Left kidney (tissue), 2 donors: Measurements from ENCODE around the gene CAMK2D. TPM values are rescaled to one million over a fixed set of nuclear protein-coding genes. Genes with fewer than 3 reads are reported as not detected.
"Not testable (repeated sequence)": the region's sequence is repeated elsewhere in the genome, so short reads cannot be mapped to it uniquely, and the experiment has no call there.

Source experiments
- DNase-seq: peaks from one replicate; pipeline ENCODE4 v3.0.0-alpha.2; 2013
- polyA plus RNA-seq: library from polyadenylated mRNA; unstranded; fragments of 120-200 nt; gene quantifications from one replicate; pipeline ENCODE4 v1.2.1, GENCODE V29; 2013; ENCODE audit not compliant: insufficient read length

Gene CAMK2D
- polyA plus RNA-seq, 1 donor = 89.0 TPM

DNA sequence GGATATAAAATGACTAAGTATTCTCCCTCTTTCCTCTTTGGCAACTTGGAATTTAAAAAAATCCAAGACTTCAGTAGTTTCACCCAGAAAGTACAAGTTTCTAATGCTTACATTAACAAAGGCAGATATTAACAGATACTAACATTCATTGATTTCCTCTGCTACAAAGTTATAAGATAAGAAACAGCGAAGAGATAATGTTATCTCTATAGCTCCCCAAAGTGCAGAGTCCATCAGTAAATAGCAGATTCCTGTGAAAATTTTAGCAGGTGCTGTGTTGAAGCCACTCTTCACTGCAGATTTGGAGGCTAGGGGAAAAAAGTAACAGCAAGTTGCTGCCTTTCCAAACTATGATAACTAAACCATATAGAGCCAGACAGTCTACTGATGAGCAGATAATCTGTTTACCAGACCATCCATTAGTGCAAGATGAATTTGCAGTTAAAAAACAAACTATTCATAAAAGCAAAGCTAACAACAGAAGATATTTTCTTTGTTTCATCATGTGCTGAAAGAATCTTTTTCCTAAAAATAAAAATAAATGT lies 3.3 kb upstream of the CAMK2D start:
- DNase-seq = no peak

DNA sequence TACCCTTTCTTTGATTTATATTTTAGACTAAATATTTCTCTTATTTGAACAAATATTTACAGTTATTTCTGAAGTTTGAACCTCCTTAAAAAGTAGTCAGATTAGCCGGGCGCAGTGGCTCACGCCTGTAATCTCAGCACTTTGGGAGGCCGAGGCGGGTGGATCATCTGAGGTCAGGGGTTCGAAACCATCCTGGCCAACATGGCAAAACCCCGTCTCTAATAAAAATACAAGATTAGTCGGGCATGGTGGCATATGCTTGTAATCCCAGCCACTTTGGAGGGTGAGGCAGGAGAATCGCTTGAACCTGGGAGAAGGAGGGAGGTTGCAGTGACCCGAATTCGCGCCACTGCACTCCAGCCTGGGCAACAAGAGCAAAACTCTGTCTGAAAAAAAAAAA lies 2.4 kb upstream of the CAMK2D start:
- not testable (repeated sequence) for DNase-seq

DNA sequence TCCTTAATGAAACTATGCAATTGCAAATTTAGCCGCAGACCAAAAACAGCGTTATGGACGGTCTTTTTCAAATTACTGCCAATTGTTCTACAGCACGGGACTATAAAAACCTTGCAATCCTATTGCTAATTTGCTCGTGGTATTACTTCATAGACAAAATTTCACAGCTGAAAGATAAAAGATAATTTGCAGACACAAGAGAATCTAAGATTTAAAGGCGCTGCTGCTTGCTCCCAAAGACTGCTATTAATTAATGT lies 1.4 kb upstream of the CAMK2D start:
- no peak for DNase-seq

DNA sequence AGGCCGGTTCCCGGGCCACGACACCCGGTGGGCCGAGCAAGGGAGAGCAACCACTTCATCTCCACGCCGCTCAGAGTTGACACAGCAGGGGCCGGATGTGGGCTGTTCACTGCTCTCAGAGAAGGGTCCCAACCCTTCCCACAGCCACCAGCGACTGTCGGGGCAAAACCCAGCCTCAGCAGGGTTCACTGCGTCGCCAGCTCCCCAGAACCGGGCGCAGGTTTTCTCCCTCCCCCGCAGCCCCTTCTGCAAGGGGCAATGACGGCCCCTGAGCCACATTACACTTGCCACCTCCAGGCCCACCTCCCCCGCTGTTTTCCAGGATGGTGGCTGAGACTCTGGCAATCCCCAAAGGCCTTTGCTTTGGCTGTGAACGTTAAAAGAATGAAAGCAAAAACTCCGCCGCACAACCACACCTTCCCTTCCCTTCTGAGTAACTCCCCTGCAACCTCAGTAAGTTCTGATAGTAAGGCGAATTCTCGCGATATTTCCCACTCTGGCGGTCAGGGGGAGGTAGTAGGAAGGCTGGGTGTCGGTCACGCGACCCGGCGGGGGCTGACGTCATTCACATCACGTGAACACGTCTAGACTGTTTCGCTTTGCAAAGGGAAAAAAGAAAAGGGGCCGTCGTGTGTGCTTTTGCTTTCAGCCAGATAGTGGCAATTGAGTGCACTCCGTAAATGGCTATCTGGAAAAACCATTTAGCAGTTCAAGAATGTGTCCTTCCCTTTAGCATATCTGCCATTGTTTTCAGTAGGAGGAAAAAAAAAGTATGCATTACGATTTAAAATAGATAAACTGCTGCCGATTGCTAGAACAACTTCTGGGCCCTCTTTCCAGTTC lies 869 bp upstream of the CAMK2D start:
- peak; percentile 100 for DNase-seq

DNA sequence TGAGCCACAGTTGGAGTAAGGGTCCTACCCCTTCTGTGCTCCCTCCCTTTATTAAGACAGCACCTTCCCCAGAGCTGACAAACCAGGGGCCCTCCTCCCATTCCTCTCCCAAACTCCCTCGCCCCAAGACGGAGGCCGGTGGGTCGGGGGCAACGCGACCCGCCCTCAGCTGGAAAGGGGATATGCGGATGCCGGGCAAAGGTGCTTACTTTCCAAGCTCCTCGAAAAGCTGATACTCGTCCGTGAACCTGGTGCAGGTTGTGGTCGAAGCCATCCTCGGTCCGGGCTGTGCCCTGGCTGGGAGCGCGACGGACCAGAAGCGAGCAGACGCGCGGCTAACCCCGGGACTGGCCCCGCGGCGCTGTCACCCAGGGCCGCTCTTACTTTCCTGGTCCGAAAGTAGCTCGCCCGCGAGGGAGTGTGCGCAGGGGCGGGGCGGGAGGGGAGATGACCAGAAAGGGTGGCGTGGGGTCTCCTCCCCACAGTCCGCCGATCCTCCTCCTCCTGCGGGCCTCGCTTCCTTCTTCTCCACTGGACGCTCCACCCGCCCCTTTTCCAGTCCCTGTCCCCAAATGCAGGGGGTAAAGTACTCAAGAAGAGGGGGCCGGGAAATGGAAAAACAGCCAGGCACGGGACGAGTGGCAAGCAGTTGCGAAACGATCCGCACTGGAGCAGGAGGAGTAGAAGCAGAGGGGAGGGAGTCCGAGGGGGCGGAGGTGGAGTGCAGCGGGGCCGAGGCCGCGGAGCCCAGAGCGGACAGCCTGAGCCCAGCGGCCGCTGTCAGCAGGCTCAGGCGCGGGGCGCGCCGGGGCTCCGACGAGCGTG lies 531 bp downstream of the CAMK2D start:
- peak; percentile 52 for DNase-seq

DNA sequence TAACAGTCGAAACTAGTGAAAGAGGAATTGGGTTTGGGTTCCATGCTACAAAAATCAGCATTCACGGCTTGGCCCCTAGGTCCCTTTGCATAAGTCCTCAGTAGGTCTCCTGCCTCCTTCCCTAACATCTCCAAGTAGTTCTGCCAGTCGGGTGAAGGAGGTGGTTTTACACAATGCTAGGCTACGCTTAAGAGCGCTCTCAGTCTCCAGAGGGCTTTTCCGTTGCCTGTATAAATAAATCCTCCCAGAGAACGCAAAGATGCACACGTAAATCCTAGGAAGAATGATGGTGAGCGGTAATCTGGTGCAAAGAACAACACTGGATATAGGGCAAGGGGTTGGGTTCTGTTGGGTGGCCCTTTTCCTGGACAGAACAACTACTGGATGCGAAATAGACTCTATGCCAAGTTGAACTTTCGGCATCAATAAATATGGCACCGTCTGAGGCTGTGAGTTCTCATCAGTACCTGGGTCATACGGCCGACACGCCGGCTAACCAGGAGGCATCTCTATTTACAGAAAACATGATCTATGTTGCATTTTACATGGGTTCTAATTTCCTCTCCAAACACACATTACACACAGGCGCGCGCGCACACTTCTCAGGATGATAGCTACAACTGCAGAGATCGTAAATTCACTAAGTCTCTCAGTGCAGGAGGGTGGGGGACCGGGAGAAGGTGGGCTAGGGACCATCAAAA lies 1.3 kb downstream of the CAMK2D start:
- DNase-seq = peak; percentile 59

DNA sequence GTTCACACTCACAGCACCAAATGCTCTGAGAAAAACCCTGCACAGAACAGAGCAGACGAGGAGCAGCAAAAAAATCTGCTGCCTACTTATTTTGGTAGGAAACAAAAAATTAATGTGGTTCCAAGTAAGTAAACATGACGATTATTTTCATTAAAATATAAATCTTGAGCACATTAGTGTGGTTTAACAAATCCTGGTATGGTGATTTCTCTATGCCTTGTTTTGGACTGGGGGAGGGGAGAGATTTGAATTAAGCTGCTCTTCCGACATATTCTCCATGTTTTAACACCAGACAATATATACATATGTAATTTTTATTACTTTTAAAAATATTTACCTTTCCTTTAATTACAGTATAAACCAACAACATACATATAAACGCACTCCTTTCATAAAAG lies 1.8 kb downstream of the CAMK2D start:
- peak; percentile 26 for DNase-seq

DNA sequence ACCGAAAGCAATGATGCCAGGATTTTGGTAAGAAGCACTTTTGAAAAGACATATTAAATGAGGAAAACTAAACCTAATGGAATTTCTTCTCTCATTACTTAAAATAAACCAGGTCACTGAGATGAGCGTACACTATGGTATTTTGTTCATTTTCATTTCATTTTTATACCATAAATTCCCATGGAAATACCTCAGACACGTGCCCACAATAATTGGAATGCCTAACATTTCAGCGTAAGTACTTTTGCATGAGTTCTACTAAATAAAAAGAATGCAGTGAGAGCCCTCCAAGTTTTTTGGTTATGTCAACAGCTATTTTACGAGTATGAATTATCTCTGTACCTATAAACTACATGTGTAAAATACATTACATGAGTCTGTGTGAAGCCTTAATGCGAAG lies 3.2 kb downstream of the CAMK2D start:
- DNase-seq = no peak

DNA sequence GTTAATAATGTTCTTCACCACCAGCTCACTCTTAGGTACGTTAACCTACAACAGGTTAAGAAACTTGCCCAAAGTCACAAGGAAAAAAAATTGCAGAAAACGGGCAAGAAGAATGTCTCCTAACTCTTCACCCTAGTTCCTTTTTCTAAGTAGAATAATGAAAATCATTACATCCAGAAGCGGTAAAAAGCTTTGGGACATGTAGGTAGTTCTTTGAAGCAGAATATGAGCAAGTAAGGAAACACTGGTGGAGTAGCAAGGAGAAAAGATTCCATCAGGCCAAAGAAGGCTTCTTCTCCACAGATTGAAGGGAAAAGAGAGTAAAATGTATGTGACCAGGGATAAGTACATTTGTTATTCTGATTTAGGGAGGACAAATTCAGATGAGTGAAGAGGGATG lies 4.1 kb downstream of the CAMK2D start:
- no peak for DNase-seq

DNA sequence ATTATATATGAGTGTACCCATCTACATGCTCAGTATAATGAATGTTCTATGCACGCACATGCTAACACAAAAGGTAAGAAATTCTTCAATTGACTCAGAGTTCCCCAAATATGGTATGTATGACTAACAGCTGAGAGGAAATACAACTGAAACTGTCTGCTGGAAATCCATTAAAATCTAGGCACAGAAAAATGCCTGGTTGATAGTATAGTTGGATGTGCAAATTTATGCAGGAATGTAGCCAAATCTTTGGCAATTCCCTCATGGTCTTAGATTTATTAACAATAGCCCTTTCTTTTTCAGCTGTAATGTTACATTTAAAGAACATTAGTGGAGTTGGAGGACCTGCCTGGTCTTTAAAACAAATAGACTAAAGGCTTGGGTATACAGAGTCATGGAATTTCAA lies 5.5 kb downstream of the CAMK2D start:
- DNase-seq = no peak

DNA sequence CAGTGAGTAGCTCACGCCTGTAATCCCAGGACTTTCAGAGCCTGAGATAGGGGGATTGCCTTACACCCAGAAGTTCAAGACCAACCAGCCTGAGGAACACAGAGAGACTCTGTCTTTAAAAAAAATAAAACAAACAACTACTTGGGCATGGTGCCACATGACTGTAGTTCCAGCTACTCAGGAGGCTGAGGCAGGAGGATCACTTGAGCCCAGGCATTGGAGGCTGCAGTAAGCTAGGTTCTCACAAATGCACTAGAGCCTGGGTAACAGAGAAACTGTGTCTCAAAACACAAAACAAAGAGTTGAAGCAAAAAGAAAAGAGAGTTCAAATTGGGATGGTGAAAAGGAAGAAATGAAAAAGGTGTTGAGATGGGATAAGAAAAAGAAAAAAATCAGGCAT lies 10.8 kb downstream of the CAMK2D start:
- no peak for DNase-seq

DNA sequence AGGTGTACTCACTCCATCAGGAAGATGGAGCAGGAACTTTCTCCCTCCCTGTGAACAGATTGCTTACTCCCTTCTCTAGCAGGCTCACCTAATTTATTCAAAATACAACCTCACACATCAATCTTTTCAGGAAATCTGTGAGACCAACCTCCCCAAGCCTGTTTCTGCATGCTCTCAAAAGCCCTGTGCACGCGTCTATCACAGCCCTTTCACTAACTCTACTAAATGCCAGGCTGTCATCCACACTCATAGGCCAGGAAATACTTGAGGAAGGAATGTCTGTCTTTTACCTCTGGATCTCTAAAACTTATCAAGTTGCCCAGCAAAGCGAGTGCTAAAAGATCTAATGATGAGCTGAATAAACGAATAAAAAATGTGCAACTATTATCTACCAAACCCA lies 11.2 kb downstream of the CAMK2D start:
- DNase-seq = no peak

DNA sequence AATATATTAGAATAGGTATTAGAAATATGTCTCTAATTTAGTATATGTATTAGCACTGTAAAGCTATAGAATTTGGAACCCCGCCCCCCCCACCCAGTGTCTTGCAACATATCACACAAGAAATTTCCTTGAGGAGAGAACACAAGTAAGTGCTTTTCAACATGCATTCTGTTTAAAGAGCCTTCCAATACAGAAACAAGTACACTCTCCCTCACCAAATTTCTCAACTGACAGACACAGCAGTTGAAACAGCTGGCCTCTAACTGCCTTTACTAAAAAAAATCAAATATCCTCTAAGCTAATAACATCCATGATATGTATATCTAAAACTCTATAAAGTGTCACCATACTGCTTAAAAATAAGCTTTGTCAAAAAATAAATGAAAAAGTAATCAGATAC lies 12.4 kb downstream of the CAMK2D start:
- DNase-seq = no peak

DNA sequence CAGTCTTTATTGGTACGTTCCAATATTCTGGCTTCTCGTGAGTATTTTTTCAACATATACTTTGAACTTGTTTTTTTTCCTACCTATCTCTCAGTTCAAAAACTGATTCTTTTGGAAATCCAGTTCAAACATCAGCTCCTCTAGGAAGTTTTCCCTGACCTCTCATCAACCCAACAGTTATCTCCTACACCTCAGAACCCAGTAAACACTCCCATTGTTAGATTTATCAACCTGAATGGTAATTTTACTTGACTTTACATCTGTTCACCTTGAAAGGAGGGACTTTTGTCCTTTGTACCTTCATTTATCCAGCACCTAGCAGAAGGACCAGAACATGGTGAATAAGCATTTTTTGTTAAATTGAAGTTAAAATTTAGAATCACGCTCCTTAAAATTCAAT lies 13.6 kb downstream of the CAMK2D start:
- no peak for DNase-seq

DNA sequence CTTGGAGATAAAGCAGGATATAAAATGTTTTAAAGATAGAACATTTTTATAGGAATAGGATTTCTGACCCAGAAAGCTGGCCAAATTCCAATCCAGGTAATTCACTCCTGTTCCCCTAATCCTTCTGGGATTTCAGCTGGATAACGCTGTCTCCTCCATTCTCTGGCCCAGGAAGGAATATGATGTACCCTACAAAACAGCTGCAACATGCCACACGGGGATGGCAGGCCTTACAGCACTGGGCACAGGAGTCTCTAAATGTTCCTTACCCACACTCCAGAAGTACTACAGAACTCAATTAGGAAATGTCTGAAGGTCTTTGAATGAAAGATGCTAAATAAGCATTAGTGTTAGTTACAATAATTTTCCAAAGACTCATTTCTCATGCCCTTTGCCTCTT lies 15.8 kb downstream of the CAMK2D start:
- DNase-seq = no peak

DNA sequence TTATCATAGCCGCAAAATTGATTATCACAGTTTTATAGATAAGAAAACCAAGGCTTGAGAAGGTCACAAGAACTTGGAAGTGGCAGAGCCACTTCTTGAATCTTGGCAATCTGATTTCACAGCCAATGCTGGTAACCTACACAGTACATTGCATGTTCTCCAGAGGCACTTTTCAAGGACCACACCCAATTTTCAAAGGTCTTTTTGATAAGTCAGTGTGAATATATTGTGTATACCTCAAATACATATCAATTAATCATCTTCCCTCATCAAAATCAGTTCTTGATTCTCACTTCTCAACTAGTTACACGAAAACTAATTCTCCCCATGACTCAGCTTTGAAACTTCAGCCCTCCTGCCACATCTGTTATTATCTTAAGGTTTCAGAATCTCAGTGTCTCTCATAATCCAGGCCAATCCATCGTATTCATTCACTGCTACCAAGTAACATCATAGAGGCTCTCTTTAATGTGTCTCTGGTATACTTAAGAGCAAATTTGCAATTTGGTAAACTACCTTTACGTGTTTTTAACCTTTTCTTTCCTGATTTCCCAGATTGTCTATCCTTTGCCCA lies 16.8 kb downstream of the CAMK2D start:
- DNase-seq = no peak

DNA sequence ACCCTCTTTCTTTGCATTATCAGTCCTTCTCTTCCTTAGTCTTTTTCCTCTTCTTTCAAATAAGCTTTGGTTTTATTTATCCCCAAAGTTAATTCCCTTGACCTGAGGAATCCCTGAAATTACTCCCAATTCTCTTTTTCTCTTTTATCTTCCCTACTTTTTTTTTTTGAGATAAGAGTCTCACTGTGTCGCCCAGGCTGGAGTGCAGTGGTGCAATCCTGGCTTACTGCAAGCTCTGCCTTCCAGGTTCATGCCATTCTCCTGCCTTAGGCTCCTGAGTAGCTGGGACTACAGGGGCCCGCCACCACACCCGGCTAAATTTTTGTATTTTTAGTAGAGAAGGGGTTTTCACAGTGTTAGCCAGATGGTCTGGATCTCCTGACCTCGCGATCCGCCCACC lies 17.8 kb downstream of the CAMK2D start:
- no peak for DNase-seq

DNA sequence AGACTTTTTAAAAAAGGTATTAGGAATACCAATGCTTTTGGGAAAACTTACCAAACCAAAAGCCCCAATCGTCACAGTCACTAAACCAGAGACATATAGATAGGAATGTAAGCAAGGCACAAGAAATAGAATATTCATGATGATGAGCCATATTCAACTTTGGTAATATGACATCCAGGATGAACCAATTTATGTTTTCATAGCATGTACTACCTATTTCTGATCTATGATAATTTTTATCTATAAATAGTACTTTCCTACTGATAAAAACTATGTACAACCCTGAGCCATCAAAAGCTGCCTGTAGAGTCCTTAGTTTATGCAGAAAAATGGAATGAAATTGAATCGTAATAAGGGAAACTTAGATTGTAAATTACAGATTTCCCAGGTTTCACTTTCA lies 18.9 kb downstream of the CAMK2D start:
- no peak for DNase-seq

DNA sequence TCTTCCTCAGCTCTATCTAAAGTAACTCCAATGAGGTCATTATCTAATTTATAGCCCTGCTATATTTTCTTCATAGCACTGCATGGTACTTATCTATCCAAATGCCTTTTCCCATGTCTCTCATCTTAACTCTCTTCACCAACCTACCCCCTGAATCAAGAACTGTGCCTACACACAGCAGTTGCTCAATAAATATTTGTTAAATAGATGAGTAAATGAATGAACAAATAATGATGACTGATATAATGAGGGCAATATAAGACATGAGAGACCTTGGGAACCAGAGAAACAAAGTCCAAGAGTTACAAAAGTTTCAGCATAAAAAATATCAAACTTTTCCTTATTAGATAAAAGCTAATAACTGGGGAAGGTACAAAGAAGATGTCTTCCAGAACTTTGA lies 19.6 kb downstream of the CAMK2D start:
- DNase-seq = no peak

DNA sequence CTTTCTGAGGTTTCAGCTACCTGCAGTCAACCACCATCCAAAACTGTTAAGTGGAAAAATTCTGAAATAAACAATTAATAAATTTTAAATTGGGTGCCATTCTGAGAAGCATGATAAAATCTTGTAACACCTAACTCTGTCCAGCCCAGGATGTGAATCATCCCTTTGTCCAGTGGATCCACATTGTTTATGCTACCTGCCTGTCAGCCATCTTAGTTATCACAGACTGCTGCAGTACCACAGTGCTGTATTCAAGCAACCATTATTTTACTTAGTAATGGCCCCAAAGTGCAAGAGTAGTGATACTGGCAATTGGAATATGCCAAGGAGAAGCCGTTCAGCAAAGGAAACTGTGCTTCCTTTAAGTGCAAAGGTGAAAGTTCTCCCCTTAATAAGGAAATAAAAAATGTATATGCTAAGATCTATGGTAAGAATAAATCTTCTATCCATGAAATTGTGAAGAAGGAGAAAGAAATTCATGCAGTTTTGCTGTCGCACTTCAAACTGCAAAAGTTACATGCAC lies 20.6 kb downstream of the CAMK2D start:
- DNase-seq = no peak

DNA sequence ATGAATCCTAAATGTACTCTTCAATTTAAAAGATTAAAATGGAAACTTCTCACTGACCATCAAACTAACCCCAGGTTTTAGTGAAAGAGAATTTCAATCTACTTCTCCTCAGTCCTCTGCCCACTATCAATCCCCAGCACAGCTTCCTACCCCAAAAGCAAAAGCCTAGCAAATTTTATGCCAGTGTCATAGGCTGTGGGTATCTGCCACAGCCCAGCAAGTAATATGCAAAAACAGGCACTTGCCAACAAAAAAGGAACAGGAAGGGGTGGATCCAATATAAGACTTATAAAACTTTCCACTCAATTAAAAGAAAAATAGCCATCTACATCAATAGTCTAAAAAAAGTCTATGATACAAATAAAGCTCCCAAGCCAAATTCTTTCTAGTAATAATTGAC lies 22.3 kb downstream of the CAMK2D start:
- DNase-seq = no peak

DNA sequence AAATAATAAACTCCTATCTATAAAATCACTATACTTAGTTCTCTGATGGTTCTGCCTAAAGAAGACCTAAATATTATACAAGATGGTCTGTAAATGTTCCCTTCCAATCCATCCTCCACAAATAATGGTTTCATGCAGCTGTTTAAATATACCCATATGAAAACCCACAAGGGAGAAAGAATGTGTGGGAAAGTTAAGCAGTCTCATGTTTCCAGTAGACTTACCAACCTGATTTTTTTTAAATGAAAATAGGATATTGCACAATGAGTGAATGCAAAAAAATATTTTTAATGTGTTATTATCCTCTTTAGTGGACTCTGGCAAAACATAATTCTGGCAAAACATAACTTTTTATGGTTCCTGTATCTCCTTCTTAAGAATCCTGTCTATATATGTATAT lies 23.3 kb downstream of the CAMK2D start:
- no peak for DNase-seq
